HepG2 (cell line): ENCODE data around the gene DOC2A. TPM values are rescaled to one million over a fixed set of nuclear protein-coding genes. Genes with fewer than 3 reads are reported as not detected.
A peak's percentile ranks its signal among the peaks of the same experiment; 100 is the strongest.

Experiments used
- AGO2 ChIP-seq: fragments of 200-400 bp; formaldehyde crosslinking; optimal IDR thresholded peaks from 2 replicates; pipeline ENCODE3; 2017; ENCODE audit warnings: mild to moderate bottlenecking, low read depth, low read length, moderate library complexity
- ARNT ChIP-seq: fragments of 450-650 bp; IDR thresholded peaks from 2 replicates; pipeline ENCODE4 v1.6.1; 2017
- ARNTL ChIP-seq: sonication (generic); formaldehyde crosslinking; IDR thresholded peaks from 2 replicates; pipeline ENCODE4 v1.4.0; 2020; ENCODE audit warnings: mild to moderate bottlenecking, missing genetic modification reagents
- EZH2 ChIP-seq: conservative IDR thresholded peaks from 2 replicates; pipeline ENCODE4 v1.6.1; 2012; ENCODE audit warnings: mild to moderate bottlenecking, low read depth, low read length, moderate library complexity
- FOSL1 ChIP-seq: sonication (generic); formaldehyde crosslinking; IDR thresholded peaks from 2 replicates; pipeline ENCODE4 v1.9.0; 2021; ENCODE audit warnings: missing genetic modification reagents, borderline replicate concordance
- FOXK1 ChIP-seq: sonication (generic); formaldehyde crosslinking; IDR thresholded peaks from 2 replicates; pipeline ENCODE4 v1.4.0; 2020; ENCODE audit warnings: low read depth, missing genetic modification reagents, borderline replicate concordance
- IKZF5 ChIP-seq: IDR thresholded peaks from 2 replicates; pipeline ENCODE4 v1.6.1; 2018; ENCODE audit warnings: missing genetic modification reagents, mild to moderate bottlenecking, missing compliant biosample characterization
- LCORL ChIP-seq, 2 experiments: fragments of 450-650 bp in 1 of 2; sonication (generic) in 1 of 2; formaldehyde crosslinking in 1 of 2; IDR thresholded peaks; 2 replicates each; pipeline versions ENCODE4 v1.5.0 to v1.6.1; 2017 to 2020; ENCODE audit warnings: antibody characterized with exemption in 1 of 2, missing genetic modification reagents in 1 of 2
- MED1 ChIP-seq: sonication (generic); formaldehyde crosslinking; IDR thresholded peaks from 2 replicates; pipeline ENCODE4 v1.4.0; 2020; ENCODE audit warnings: missing genetic modification reagents
- MXI1 ChIP-seq: IDR thresholded peaks from 3 replicates; pipeline ENCODE4 v1.6.1; 2012; ENCODE audit warnings: low read depth, low read length, inconsistent platforms, borderline replicate concordance
- NFKB2 ChIP-seq: sonication (generic); formaldehyde crosslinking; IDR thresholded peaks from 2 replicates; pipeline ENCODE4 v1.4.0; 2020; ENCODE audit warnings: missing genetic modification reagents, borderline replicate concordance
- PHF8 ChIP-seq: sonication (generic); formaldehyde crosslinking; IDR thresholded peaks from 2 replicates; pipeline ENCODE4 v1.5.0; 2020; ENCODE audit warnings: missing genetic modification reagents
- RXRB ChIP-seq: IDR thresholded peaks from 2 replicates; pipeline ENCODE4 v1.6.1; 2016; ENCODE audit warnings: borderline replicate concordance, missing genetic modification reagents, missing compliant biosample characterization
- THAP11 ChIP-seq: IDR thresholded peaks from 2 replicates; pipeline ENCODE4 v1.6.1; 2016; ENCODE audit warnings: missing biosample characterization, missing genetic modification reagents
- TOPORS ChIP-seq: sonication (generic); formaldehyde crosslinking; IDR thresholded peaks from 2 replicates; pipeline ENCODE4 v1.8.0; 2023; ENCODE audit warnings: mild to moderate bottlenecking, missing genetic modification reagents
- ZBTB20 ChIP-seq: sonication (generic); formaldehyde crosslinking; IDR thresholded peaks from 2 replicates; pipeline ENCODE4 v1.8.1; 2023; ENCODE audit warnings: missing genetic modification reagents, low read depth, mild to moderate bottlenecking, borderline replicate concordance
- ZBTB7A ChIP-seq: sonication (generic); formaldehyde crosslinking; IDR thresholded peaks from 2 replicates; pipeline ENCODE4 v1.8.0; 2022; ENCODE audit warnings: mild to moderate bottlenecking, missing genetic modification reagents
- ZFP36L1 ChIP-seq: sonication (generic); formaldehyde crosslinking; IDR thresholded peaks from 2 replicates; pipeline ENCODE4 v1.8.0; 2022; ENCODE audit warnings: mild to moderate bottlenecking, missing genetic modification reagents, moderate library complexity
- ZFP37 ChIP-seq: sonication (generic); formaldehyde crosslinking; IDR thresholded peaks from 2 replicates; pipeline ENCODE4 v1.4.0; 2020; ENCODE audit warnings: missing genetic modification reagents, borderline replicate concordance
- ZNF235 ChIP-seq: sonication (generic); formaldehyde crosslinking; IDR thresholded peaks from 2 replicates; pipeline ENCODE4 v1.8.1; 2023; ENCODE audit warnings: mild to moderate bottlenecking, missing genetic modification reagents, borderline replicate concordance
- ZNF335 ChIP-seq: sonication (generic); formaldehyde crosslinking; IDR thresholded peaks from 2 replicates; pipeline ENCODE4 v1.4.0; 2020; ENCODE audit warnings: missing genetic modification reagents
- ZNF33B ChIP-seq: sonication (generic); formaldehyde crosslinking; IDR thresholded peaks from 2 replicates; pipeline ENCODE4 v1.5.1; 2020; ENCODE audit warnings: mild to moderate bottlenecking, missing genetic modification reagents
- ZNF430 ChIP-seq: sonication (generic); formaldehyde crosslinking; IDR thresholded peaks from 2 replicates; pipeline ENCODE4 v1.9.0; 2021; ENCODE audit warnings: mild to moderate bottlenecking, missing genetic modification reagents
- ZNF460 ChIP-seq: sonication (generic); formaldehyde crosslinking; IDR thresholded peaks from 2 replicates; pipeline ENCODE4 v1.5.1; 2020; ENCODE audit warnings: missing genetic modification reagents, mild to moderate bottlenecking, borderline replicate concordance
- ZNF543 ChIP-seq: sonication (generic); formaldehyde crosslinking; IDR thresholded peaks from 2 replicates; pipeline ENCODE4 v1.4.0; 2020; ENCODE audit warnings: mild to moderate bottlenecking, missing genetic modification reagents
- ZNF563 ChIP-seq: sonication (generic); formaldehyde crosslinking; IDR thresholded peaks from 2 replicates; pipeline ENCODE4 v1.8.0; 2022; ENCODE audit warnings: mild to moderate bottlenecking, moderate library complexity, missing genetic modification reagents
- ZNF7 ChIP-seq: IDR thresholded peaks from 2 replicates; pipeline ENCODE4 v1.6.1; 2016; ENCODE audit warnings: missing biosample characterization, missing genetic modification reagents
- ZNF773 ChIP-seq: sonication (generic); formaldehyde crosslinking; IDR thresholded peaks from 2 replicates; pipeline ENCODE4 v1.4.0; 2020; ENCODE audit warnings: missing genetic modification reagents, borderline replicate concordance
- ZNF788 ChIP-seq: sonication (generic); formaldehyde crosslinking; IDR thresholded peaks from 2 replicates; pipeline ENCODE4 v1.5.0; 2020; ENCODE audit warnings: mild to moderate bottlenecking, missing genetic modification reagents, borderline replicate concordance
- ZSCAN21 ChIP-seq: sonication (generic); formaldehyde crosslinking; IDR thresholded peaks from 2 replicates; pipeline ENCODE4 v1.8.0; 2022; ENCODE audit warnings: mild to moderate bottlenecking, missing genetic modification reagents, moderate library complexity, borderline replicate concordance
- polyA plus RNA-seq, 8 experiments: library from polyadenylated mRNA; depleted of rRNA in 3 of 8; stranded (reverse) in 7 of 8; unstranded in 1 of 8; fragments of >200 nt; fragmentation: Illumina TruSeq in 4 of 8; extraction: Trizol in 4 of 8; gene quantifications; 2 replicates each; pipeline versions ENCODE4 v1.2.1 to v1.2.3, GENCODE V29; 2011 to 2016; ENCODE audit warnings: low read depth in 4 of 8, missing spikeins in 1 of 8, mixed read lengths in 1 of 8; ENCODE audit not compliant: insufficient read depth in 1 of 8
- total RNA-seq, 5 experiments: library from RNA; depleted of rRNA; stranded (reverse); fragments of >200 nt; fragmentation: Illumina TruSeq; extraction: Trizol; gene quantifications; 2 replicates each; pipeline ENCODE4 v1.2.3, GENCODE V29; 2016; ENCODE audit warnings: low read depth in 1 of 5

Gene DOC2A
- total and polyA plus RNA-seq, 2 of the 13 experiments (the other 11 are each of a cell fraction or from before 2014, with no cell fraction given): 0.15 to 0.55 TPM

- TF ChIP-seq ZNF460 (CRISPR knock-in tag) (peak; percentile 91), PHF8 (0 out of 2 replicates have a peak, but pooled peaks have one; percentile 11), ZNF235 (CRISPR knock-in tag) (no peak; the same call in 1 of the 2 replicates), ZNF33B (CRISPR knock-in tag) (no peak), EZH2 (no peak), ZNF335 (CRISPR knock-in tag) (no peak), AGO2 (peak; percentile 46), ZNF773 (CRISPR knock-in tag) (0 out of 2 replicates have a peak, but pooled peaks have one; percentile 57), ZNF430 (CRISPR knock-in tag) (no peak), ZSCAN21 (CRISPR knock-in tag) (0 out of 2 replicates have a peak, but pooled peaks have one; percentile 31), ZBTB20 (CRISPR knock-in tag) (no peak), LCORL (IDR thresholded peaks at IDR 0.05) (no peak), LCORL (CRISPR knock-in tag; IDR thresholded peaks at IDR 0.05) (peak; percentile 19; the same call in 1 of the 2 replicates), MXI1 (no peak), ZNF7 (CRISPR knock-in tag) (no peak), IKZF5 (CRISPR knock-in tag) (no peak), RXRB (CRISPR knock-in tag) (no peak), ZFP36L1 (CRISPR knock-in tag) (no peak; the same call in 1 of the 2 replicates), ZFP37 (CRISPR knock-in tag) (0 out of 2 replicates have a peak, but pooled peaks have one; percentile 61), ARNT (no peak), ARNTL (0 out of 2 replicates have a peak, but pooled peaks have one; percentile 31), MED1 (CRISPR knock-in tag) (no peak), ZNF788 (CRISPR knock-in tag) (no peak), ZNF563 (CRISPR knock-in tag) (no peak), FOXK1 (no peak), ZBTB7A (peak; percentile 81), TOPORS (CRISPR knock-in tag) (no peak), ZNF543 (CRISPR knock-in tag) (0 out of 2 replicates have a peak, but pooled peaks have one; percentile 14), FOSL1 (no peak), NFKB2 (peak; percentile 75; the same call in 1 of the 2 replicates), THAP11 (CRISPR knock-in tag) (0 out of 2 replicates have a peak, but pooled peaks have one; percentile 10)
These were observed 47.6 kb downstream of the DOC2A start (continued) for GRCh38 chr16:29963021-29963743.
